ENCODE data around the gene FAM234A.

FAM234A gene

DNA sequence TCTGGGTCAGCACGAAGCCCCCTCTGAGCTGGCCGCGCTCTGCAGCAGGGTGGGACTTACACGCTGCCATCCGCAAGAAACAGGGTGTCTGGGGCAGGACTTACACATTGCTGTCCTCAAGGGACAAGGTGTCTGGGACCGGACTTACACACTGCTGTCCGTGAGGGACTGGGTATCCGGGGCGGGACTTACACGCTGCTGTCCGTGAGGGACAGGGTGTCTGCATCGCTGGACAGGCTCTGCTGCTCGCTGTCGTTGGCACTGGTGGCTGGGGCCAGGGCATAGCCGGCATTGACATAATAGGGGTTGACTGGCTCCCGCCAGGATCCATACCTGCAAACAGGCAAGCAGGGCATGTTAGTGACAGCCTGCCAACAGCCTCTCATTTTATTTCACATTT is 79.7 kb downstream of the FAM234A start:
- H3K9me3 ChIP-seq (ENCODE audit: control insufficient read depth, low read length): no peaks in the 10 kb centered on the region
- H3K4me2 ChIP-seq (ENCODE audit: low read length): no peak overlapping the region
- H3K27ac ChIP-seq: no peak overlapping the region
- TF ChIP-seq, protein P1, sequence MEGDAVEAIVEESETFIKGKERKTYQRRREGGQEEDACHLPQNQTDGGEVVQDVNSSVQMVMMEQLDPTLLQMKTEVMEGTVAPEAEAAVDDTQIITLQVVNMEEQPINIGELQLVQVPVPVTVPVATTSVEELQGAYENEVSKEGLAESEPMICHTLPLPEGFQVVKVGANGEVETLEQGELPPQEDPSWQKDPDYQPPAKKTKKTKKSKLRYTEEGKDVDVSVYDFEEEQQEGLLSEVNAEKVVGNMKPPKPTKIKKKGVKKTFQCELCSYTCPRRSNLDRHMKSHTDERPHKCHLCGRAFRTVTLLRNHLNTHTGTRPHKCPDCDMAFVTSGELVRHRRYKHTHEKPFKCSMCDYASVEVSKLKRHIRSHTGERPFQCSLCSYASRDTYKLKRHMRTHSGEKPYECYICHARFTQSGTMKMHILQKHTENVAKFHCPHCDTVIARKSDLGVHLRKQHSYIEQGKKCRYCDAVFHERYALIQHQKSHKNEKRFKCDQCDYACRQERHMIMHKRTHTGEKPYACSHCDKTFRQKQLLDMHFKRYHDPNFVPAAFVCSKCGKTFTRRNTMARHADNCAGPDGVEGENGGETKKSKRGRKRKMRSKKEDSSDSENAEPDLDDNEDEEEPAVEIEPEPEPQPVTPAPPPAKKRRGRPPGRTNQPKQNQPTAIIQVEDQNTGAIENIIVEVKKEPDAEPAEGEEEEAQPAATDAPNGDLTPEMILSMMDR (IDR thresholded peaks at IDR 0.05): no peak
- no peak overlapping the region for H3K9ac ChIP-seq
- H2AFZ ChIP-seq: no peak overlapping the region
- H3K79me2 ChIP-seq: peaks cover 43% of the 10 kb centered on the region
- no peaks in the 10 kb centered on the region for H3K36me3 ChIP-seq (ENCODE audit: control insufficient read depth, insufficient read depth, low read length)
- H3K27me3 ChIP-seq (ENCODE audit: control insufficient read depth, insufficient read depth, low read length): no peaks in the 10 kb centered on the region
- no peak overlapping the region for H3K4me3 ChIP-seq (ENCODE audit: low read depth, low read length)
- H3K4me1 ChIP-seq: no peaks in the 10 kb centered on the region

DNA sequence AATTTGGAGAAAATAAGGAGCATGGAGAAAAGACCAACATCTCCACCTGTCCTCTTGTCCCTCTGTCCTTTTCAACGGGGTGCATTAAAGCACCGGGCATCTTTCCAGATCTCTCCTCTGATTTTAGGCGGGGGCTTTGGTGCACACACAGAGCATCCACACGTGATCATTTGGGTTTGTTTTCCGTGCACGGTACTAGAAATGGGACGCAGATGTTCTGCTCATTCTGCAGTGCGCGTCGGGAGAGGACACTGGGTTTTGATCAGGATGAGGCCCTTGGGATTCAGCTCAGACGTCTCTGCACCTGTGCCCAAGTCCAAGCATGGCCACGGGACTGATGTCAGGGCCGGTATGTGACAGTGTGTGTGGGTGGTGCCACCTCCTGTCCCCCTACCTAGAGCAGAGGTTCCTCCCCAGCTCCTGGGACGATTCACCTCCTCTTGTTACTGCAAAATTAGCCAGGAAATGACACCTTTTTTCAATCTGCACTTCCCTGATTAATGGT is 80.2 kb downstream of the FAM234A start:
- no peaks in the 10 kb centered on the region for H3K27me3 ChIP-seq (ENCODE audit: control insufficient read depth, insufficient read depth, low read length)
- H3K4me2 ChIP-seq (ENCODE audit: low read length): no peak overlapping the region
- TF ChIP-seq, protein P1 (IDR thresholded peaks at IDR 0.05): no peak
- H3K9me3 ChIP-seq (ENCODE audit: control insufficient read depth, low read length): no peaks in the 10 kb centered on the region
- H3K36me3 ChIP-seq (ENCODE audit: control insufficient read depth, insufficient read depth, low read length): no peaks in the 10 kb centered on the region
- no peak overlapping the region for H2AFZ ChIP-seq
- H3K4me3 ChIP-seq (ENCODE audit: low read depth, low read length): no peak overlapping the region
- no peak overlapping the region for H3K9ac ChIP-seq
- no peaks in the 10 kb centered on the region for H3K4me1 ChIP-seq
- H3K27ac ChIP-seq: no peak overlapping the region
- peaks cover 46% of the 10 kb centered on the region for H3K79me2 ChIP-seq
